ENCODE results near the gene SLAMF6.

SLAMF6 gene

DNA sequence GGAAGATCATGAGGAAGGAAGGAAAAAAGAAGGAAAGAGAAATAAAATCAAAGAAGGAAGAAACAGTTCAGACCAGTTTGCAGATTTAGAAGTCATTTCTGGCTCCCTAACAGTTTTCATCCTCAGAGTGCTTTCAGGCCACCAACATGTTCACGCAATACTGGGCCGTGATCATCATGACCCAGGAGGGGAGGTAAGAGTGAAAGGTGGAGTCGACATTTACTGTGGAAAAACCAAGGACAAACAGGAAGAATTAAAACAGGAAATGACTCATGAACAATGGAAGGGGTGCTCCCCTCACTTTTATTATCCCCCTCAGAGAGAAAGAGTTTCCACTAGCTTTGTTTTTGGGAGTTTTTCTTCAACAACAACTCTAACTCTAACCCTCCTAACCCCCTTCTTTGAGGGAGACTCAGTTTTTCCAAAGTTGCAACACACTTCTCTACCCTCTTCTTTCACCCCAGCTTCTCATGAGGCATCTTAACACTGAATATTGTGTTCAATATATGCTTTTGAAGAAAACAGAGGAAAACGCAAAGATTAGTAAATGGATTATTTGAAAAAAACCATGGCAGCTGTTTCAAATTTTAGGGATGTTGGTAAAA, 62.3 kb downstream of the SLAMF6 start:
- DNase-seq, result no peak

- no peak for DNase-seq
Observed at GRCh38 chr1:160460214-160460642, 62.8 kb downstream of the SLAMF6 start.

DNA sequence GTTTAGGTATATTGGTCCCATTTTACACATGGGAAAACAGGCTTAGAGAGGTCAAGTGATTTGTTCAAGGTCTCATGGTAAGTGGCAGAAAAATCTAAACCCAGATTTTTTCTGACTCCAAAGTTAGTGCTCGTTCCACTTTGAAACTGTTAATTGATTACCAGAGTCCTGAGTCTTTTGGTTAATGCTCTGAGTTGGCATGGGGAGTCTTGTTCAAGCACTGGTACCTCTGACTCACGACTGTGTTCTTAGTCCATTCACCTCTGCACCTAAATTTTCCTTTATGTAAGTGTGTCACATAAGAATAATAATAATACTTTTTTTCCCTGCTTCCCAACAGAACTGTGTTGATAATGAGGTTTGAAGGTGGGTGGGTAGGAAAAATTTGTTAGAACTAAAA, 63.4 kb downstream of the SLAMF6 start:
- DNase-seq, result no peak

DNA sequence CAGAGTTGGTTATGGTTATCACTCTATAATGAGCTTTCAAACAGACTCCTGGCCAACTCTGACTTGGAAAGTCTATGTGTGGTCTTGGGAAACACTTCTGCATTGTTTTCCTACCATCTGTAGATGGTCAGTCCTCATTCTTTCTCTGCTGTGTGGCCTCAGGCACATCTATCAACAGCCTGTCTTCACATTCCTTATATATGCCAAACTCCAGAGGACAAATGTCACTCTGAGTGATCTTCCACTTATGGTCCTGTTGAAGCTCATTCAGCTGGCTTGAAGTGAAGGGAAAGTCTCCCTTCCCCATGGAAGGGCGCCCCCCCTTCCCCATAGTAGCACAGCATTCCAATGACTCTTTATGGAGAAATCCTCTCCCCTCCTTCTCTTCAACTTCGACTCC, 64.0 kb downstream of the SLAMF6 start:
- no peak for DNase-seq

- DNase-seq, result no peak
Observed at GRCh38 chr1:160455153-160455517, 67.9 kb downstream of the SLAMF6 start.

DNA sequence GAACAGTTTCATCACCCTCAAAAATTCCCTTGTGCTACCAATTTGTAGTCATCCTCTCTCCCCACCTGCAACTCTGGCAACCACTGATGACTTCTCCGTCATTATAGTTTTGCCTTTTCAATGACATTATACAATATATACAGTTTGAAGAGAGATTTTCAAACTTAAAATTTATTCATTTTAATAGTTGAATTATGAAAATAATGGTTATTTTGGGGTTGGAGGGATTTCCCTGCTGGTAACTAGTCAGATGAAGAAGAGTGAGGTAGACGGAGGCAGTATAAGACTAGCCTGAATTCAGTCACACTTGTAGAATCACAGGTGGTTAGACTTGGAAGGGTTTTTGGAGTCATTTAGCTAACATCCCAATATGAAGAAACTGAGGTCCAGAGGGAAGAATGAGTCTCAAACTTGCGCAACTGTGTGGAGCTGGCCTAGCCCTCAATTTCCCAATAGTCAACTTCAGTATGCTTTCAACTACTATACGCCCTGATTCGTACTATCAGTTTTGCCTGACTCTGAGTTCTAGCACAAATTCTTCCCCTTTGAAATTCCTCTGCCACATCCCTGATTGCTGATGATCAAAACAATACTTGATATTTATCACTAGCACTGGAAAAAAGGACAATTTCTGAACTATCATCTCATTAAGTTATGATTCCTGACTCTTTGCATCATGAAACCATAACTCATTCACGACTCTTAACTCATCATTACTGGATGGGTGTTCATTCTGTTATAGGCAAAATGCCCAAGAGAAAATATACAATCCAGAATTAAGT, 68.5 kb downstream of the SLAMF6 start:
- DNase-seq, result no peak

GRCh38 chr1:160453443-160453842, 69.6 kb downstream of the SLAMF6 start:
- no peak for DNase-seq

DNA sequence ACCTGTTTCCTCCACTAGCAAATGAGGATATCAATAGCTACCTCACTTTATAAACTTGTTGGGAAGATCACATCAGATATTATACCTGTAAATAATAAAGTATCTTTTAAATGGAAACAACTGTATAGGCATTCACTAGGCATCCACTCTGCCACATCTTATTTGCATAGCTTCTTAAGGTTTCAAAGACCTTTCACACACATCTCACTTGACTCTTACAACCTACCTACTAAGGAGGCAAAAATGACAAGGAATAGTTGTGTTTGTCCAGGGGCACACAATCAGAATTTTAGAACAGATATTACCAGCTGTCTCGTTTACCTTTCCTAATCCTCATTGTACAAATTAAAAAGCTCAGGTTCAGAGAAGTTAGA, 71.2 kb downstream of the SLAMF6 start:
- no peak for DNase-seq

- no peak for DNase-seq
Observed at GRCh38 chr1:160451119-160451858, 71.8 kb downstream of the SLAMF6 start.

GRCh38 chr1:160449494-160449893, 73.6 kb downstream of the SLAMF6 start:
- DNase-seq, result no peak

GRCh38 chr1:160446945-160447600, 76.0 kb downstream of the SLAMF6 start:
- DNase-seq, result no peak

DNA sequence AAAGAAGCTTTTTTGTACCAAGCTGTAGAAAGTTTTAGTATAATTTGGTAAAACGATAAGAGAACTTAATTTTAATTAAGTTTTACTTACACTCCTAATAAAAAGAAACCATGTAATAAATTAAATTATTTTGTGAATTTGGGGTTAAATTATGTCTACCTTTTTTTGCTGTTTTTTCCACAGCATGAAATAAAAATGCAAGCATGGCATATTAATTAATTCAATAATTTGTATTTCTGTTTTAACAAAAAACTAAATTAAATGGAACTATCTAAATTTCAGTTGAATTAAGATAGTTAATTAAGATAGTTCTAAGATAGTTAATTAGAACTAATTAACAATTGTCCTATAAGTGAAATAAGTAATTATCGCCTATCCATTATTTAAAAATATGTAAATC, 83.3 kb downstream of the SLAMF6 start:
- no peak for DNase-seq

GRCh38 chr1:160438935-160439334, 84.1 kb downstream of the SLAMF6 start:
- DNase-seq, result no peak

DNA sequence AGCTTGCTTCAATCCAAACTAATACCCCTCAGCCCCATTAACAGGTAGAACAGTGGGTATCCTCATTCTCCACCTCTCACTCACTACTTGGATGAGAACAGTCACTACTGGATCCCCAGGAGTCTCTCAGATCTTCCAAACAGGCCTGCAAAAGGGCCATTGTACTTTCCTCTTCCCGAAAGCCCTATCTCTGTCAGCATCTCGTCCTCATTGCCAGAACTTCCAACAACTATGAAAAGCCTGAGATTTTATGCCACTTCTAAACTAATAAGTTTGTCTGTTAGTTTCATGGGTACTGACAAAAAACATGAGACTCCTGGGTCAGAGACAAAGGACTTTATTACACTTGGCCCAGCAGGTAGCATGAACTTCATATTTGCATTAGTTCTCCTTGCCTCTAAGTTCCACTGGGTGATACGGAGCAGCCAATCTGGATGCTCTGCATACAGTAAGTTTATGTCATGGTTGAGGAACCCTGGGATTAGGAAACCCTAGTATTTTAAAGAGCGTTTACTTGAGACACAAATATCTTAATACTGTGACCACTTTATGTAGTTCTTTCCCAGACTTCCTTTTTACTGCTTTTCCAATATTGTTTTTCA, 84.6 kb downstream of the SLAMF6 start:
- no peak for DNase-seq

DNA sequence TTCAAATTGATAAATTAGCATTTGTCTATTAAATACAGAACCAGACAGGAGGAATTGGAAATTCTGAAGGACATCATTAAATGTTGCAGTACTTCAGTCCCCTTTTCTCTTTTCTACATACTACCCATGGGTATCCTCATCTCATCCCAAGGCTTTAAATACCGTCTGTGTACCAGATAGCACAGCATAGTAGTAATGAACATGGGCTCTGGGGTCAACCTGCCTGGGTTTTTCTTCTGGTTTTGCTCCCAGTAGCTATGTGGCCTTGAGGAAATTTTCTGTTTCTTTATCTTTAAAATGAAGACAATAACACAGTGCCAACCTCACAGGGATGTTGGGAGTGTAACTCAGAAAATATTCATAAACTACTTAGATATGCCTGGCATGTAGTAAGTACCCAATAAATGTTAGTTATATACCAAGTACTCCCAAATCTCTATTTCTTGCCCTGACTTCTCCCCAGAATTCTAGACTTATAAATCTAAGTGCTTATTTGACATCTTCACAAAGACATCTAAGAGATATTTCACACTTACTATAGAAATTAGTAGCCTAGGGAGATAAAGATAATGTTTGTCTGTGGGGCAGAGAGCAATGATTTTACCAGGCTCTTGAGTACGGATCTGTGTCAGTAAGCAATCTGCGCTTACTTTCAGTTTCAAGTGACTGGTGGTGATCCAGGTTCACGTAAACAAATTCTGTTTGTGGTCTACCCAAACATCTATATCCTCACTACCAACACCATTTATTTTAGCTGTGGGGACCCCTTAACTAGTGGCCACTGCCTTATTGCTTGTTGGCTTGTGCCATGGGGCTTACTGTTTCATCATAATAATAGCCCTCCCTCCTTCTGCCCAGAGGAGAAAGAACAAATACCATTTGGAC, 85.4 kb downstream of the SLAMF6 start:
- DNase-seq, result no peak

- DNase-seq, result no peak
Observed at GRCh38 chr1:160436966-160437365, 86.1 kb downstream of the SLAMF6 start.

Measured in retina (tissue), 1 donor.